GM21515 (cell line): ENCODE results near the gene TARDBP.
"Not testable (repeated sequence)": the region's sequence is repeated elsewhere in the genome, so short reads cannot be mapped to it uniquely, and the experiment has no call there.

ENCODE experiments used
- ATAC-seq: cut with Tn5 transposase; IDR thresholded peaks from one replicate; pipeline ENCODE4 v1.9.1; 2021; ENCODE audit not compliant: unreplicated experiment

TARDBP gene

DNA sequence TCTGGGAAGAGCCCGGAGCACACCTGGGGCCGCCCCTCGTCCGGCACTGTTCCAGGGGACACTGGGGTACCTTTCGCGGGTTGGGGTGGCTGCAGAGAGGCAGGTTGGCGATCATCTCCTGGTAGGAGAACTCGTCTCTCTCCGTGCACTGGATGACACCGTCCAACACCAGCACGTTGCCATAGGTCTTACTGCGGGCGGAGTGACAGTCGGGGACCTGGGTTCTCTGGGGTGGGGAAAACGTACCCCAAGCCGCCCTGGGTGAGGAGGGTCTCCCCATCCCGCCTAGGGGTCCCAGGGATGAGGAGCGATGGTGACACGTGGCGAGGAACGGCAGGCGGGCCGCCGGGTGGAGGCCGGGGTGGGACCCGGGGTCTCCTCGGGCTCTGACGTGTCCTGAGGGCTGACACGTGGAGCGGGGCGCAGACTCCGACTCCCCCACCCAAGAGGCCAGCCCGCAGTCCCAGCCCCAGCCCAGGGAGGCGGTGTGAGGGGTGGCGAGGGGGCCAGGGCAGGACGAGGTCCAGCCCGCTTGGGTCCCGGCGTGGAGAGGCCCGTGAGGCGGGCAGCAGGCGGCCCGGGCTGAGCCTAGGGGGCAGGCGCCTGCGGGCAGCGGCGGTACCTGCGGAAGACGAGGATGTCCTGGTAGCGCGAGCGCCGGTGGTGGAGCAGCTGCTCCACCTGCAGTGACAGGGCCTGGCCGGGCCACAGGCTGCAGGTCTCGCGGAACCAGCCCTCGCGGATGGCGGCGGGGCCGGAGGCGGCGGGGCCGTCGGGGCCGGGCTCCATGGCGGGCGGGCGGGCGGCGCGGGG lies 46.9 kb downstream of the TARDBP start:
- ATAC-seq: peak; percentile 11

DNA sequence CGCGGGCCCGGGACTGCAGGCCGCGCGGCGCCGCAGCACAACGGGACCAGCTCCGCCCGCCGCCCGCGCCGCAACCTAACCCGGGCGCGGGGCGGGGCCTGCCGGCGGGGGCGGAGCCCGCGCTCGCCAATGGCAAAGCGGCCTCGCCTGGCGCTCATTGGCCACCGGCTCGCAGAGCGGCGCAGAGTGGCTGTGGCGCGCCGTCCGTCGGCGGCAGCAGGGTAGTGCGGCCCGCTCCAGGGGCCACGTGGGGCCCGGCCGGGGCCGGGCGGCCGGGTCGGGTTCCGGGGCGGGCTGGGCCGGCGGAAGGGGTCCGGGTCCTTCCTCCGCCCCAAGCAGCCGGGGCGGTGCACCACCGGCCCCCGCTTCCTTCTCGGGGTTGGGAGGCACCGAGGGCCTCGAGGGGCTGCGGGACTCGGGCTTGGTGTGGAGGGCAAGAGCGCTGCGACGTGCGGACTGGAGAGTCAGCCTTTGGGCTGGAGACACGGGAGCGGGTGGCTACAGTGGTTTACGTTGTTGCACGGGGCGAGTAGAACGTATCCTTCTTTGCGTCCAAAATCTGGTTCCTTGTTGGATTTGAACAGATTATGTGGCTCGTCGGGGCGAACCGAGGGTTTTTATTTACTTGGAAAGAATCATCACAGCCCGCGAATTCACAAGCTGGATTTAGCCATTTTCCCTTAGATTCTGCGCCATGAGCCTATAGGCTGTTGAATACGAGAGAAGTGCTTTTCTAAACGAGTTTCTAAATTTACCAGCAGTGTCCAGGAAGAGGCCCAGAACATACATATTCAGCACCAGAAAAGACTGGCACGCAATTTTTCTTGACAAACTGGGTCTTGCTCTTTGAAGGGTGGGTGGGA lies 47.7 kb downstream of the TARDBP start, which contains the start of gene SRM:
Gene SRM, minus strand, starts transcription at position 51 of the 863 bp plus-strand sequence. CDS start 75 bp downstream, outside the sequence.
- peak; percentile 88 for ATAC-seq

DNA sequence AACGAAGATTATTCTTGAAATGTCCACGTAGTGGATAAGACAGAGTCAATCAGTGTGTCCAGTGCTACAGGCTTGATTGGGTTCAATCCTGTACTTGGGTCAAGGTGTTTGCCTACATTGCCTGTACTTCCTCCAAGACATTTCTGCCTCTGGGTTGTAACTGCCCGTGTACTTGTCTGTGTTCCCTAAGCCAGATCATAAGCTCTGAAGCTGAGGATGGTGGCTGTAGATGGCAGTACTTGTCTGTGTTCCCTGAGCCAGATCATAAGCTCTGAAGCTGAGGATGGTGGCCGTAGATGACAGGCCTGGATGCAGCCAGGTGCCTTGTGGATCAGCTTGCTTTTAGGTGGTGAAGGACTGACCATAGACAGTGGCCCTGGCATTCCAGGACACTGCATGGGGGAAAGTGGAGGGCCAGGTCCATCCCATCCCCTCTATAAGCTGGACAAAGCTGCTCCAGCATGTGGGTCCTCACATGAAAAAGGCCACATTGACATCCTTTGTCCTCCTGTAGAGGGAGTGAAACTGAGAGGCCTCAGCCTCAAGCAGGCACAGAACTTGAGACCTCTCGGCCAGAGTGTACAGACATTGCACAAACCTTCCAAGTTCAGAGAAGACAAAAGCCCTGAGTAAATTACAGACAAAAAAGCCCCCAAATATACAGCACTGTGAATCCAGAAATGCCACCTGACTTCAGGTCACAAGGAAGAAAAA lies 49.4 kb downstream of the TARDBP start:
- ATAC-seq: no peak

DNA sequence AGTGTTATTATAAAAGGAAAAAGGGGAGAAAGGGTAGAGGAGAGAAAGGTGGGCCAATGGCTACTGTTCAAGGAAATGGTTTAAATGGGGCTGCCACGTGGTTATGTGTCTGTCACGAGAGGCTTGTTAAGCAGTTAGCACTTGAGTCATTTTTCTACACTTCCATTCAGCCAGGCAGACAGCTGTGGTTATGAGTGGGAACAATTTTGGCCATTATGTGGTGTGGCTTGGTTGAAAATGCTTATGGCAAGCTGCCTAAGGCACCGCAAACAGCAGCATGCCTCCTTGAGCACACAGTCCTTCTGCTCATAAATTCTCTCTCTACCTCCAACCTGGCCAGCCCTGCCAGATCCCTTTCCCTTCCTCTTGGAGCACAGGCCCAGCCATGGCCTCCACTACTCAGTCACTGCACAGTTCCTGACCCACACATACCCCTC lies 50.5 kb downstream of the TARDBP start:
- ATAC-seq: no peak

- ATAC-seq: not testable (repeated sequence)
Measured at GRCh38 chr1:11063937-11064537, 51.6 kb downstream of the TARDBP start.

DNA sequence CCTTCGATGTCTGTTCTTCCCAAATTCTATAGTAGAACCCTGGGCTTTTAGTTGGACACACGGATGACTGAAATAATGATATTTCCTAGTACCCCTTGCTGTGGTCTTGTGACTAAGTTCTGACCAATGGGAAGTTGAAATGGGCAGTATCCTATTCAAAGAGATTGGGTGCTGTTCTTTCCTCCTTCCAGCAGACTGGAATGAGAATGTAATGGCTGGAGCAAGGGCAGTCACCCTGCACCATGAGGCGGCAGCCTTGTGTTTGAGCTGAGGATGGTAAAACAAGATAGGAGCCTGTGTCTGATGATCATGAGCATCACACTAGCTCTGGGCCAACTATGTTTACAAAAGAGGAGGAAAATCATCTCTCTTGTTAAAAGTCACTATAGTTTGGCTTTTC lies 52.5 kb downstream of the TARDBP start:
- ATAC-seq: no peak

DNA sequence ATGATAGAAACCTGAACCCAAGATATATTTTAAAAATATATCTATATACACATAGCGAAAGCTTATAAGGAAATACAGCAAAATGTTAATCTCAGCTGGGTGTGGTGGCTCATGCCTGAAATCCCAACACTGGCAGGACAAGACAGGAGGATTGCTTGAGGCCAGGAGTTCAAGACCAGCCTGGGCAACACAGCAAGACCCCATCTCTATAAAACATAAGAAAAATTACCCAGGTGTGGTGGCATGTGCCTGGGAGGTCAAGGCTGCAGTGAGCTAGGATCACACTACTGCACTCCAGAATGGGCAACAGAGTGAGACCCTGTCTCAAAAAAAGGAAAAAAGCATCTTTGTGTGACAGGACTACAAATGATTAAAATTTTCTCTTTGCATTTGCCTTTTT lies 53.3 kb downstream of the TARDBP start:
- ATAC-seq: no peak

DNA sequence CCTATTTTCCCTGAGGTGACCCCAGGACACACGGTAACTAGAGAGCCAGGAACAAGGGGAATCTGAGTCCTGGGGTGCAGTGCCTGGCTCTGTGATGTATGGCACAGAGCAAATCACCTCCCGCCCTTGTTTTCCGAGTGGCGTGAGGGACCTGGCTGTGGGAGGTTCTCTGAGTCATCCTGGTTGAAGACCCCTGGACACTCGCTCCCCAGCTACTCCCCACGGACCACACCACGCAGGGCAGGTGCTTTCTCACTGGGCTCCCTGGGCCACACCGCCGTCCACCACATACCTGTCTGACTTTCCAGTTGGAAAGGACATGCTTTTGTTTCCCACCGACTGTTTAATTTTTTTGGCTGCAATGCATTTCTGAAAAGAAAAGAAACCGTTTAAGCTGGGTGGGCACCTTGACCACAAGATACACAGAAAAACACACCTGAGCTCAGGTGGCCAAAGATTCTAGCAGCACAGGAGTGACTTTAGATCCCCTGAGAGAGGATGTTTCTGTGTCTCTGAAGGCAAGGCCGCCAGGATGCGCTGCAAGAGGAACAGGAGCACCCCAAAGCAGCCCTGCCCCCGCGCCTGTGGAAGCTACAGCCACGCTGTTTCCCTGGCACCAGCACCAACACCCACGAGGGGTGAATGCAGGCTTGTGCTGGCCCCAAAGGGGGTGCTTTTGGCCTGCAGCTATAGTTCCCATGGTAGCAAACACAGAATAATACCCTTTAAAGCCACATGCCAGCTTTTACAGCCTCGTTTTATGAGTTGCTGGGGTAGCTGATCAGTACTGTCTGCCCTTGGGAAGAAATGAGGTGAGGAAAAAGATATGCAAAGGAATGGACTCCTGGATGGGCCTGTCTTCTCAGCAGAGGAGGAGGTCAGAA lies 55.5 kb downstream of the TARDBP start:
- no peak for ATAC-seq

- no peak for ATAC-seq
Measured at GRCh38 chr1:11068600-11069473, 56.4 kb downstream of the TARDBP start.

- no peak for ATAC-seq
Measured at GRCh38 chr1:11070876-11071275, 58.4 kb downstream of the TARDBP start.

DNA sequence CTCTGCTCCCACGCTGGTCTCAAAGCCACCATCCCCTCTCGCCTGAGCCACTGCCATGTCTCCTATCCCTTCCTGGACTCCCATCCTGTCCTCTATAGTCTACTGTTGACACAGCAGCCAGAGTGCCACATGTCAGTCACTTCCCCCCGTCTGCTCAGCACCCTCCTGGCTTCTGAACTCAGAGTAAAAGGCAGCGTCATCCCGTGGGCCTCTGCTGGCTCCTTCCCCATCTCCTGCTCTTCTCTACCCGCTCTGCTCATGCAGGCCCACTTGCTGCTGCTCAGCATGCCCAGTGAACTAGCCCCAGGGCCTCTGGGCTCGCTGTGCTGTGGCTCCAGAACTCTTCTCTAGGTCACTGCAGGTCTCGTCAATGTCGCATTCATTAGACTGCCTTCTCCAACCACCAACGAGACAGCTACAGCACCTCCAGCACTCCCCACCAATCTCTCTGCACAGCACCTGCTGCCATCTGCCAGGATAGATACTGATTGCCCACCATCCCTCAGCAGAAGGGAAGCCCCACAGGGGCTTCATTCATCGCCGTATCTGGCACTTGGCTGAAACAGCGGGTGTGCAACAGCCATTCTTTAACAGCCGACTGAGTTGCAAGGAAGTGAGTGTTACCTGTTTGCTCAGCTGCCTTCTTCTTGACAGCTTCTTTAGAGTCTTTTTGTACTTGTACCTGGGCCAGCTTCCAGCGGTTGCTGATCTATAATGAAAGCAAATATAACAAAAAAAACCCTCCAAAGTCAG lies 59.2 kb downstream of the TARDBP start:
- no peak for ATAC-seq

DNA sequence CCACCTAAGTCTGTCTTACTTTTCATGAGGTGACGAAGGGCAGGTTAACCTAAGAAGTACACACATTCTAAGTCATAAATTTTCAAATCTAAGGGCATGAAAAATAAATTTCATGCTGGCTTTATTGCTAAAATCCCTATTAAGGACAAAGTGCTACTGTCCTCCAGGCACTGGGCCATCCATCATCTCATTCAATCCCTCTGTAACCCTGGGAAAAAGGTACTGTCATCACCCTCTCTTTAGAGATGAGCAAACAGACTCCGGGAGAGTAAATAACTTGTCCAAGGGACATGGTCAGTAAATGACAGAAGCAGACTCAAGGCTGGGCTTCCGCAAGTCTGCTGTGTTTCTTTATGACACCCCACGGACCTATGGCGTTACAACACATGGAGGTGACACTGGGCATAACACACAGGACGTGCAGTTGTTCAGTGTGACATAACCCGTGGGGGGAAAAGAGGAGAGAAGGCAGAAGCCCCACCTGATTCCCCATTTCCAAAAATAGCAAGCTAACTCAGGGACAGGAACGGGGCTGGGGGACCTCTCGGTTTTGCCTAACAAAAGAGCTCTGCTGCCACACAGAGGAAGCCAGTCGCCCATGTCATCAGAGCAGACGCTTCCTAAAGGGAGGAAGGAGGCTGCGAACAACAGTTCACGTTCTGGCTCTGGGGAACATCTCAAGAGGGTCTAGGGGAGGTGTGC lies 59.9 kb downstream of the TARDBP start:
- ATAC-seq: no peak

DNA sequence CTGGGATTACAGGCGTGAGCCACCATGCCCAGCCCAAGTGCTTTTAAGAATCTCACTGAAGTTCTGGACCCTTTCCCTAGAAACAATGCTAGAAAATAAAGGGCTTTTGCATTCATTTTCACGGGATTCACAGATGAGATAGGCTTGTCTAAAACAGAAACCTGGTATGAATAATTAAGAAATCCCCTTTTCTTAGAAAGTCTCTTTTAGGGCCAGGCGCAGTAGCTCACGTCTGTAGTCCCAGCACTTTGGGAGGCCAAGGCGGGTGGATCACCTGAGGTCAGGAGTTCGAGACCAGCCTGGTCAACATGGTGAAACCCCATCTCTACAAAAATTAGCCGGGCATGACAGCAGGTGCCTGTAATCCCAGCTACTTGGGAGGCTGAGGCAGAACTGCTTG lies 60.9 kb downstream of the TARDBP start:
- not testable (repeated sequence) for ATAC-seq
